Heart right ventricle (tissue), 16 donors: ENCODE measurements around the gene ARHGEF10L. TPM values are rescaled to one million over a fixed set of nuclear protein-coding genes. Genes with fewer than 3 reads are reported as not detected.

Source experiments
- ATAC-seq, 8 donors: fragments of 200-7000 bp; cut with Tn5 transposase; one replicate each; pipeline ENCODE4 v1.9.1; 2020; ENCODE audit warnings: mild to moderate bottlenecking in 8 of 8, moderate library complexity in 8 of 8, moderate number of reproducible peaks in 1 of 8
- DNase-seq, 2 donors: peaks; one replicate each; pipeline ENCODE4 v3.0.0-alpha.2; 2020
- H3K27ac ChIP-seq, 10 donors: fragments of 200-600 bp; sonication (generic) in 2 of 10; one replicate each; pipeline versions ENCODE4 v1.5.0 to v1.8.0; 2020 to 2022; ENCODE audit warnings: mild to moderate bottlenecking in 3 of 10
- H3K27me3 ChIP-seq, 7 donors: fragments of 200-600 bp; one replicate each; pipeline ENCODE4 v1.8.0; 2021 to 2022; ENCODE audit warnings: mild to moderate bottlenecking in 2 of 7
- H3K36me3 ChIP-seq, 9 donors: fragments of 200-600 bp; sonication (generic) in 1 of 9; one replicate each; pipeline versions ENCODE4 v1.5.0 to v1.8.0; 2020 to 2022; ENCODE audit warnings: mild to moderate bottlenecking in 2 of 9
- H3K4me1 ChIP-seq, 9 donors: fragments of 200-600 bp; sonication (generic) in 1 of 9; one replicate each; pipeline versions ENCODE4 v1.5.0 to v1.8.0; 2020 to 2022; ENCODE audit warnings: mild to moderate bottlenecking in 4 of 9
- H3K4me3 ChIP-seq, 10 donors: fragments of 200-600 bp; sonication (generic) in 2 of 10; one replicate each; pipeline versions ENCODE4 v1.5.0 to v1.8.0; 2020 to 2022; ENCODE audit warnings: mild to moderate bottlenecking in 7 of 10, moderate library complexity in 2 of 10
- H3K9me3 ChIP-seq, 11 donors: fragments of 200-600 bp in 10 of 11; sonication (generic) in 2 of 11; one replicate each; pipeline versions ENCODE4 v1.5.0 to v1.8.0; 2013 to 2022; ENCODE audit warnings: mild to moderate bottlenecking in 2 of 11, control low read depth in 1 of 11, moderate library complexity in 1 of 11
- WGBS, 2 donors: extraction: QIAGEN DNeasy Blood & Tissue Kit; methylation state at CpG; one replicate each; pipeline ENCODE4 v1.1.7; 2013; ENCODE audit warnings: inconsistent platforms in 1 of 2; 5-methylcytosine and 5-hydroxymethylcytosine counted together
- intact Hi-C, 10 donors: fragments of 100-400 bp; cut with DNase I; formaldehyde crosslinking; loops; one replicate each; pipeline versions ENCODE4 v1.11.1 to v1.14.2; 2022
- polyA plus RNA-seq, 2 donors: library from polyadenylated mRNA; stranded (reverse); fragments of 200-250 nt; gene quantifications; one replicate each; pipeline ENCODE4 v1.2.3, GENCODE V29; 2013
- total RNA-seq, 10 donors: library from RNA; stranded (reverse); fragmentation: NEBNext Ultra II Directional in 3 of 10; extraction: Animal tissue kit (Norgen Biotek cat#: 25700) in 3 of 10; gene quantifications; one replicate each; pipeline versions ENCODE4 v1.2.1 to v1.2.4, GENCODE V29; 2021 to 2023
- TF ChIP-seq, protein P1 (sequence below), 9 donors: fragments of 200-600 bp; sonication (generic) in 2 of 9; IDR thresholded peaks; one replicate each; pipeline versions ENCODE4 v1.5.0 to v1.8.0; 2021 to 2022; ENCODE audit warnings: antibody characterized with exemption in 9 of 9, mild to moderate bottlenecking in 5 of 9, moderate library complexity in 1 of 9
- donor health status: Arrhythmogenic right ventricular cardiomyopathy.
- donor health status: ischemic (EF 13 %, LVEDD 7.1; RV severe dilation, severe dysfunction).
- donor health status: healthy with polysubstance abuse.
- donor health status: DM: no; HTN: yes; CAD: no.
- donor health status: DM: no; HTN: no; CAD: no.
- donor health status: ischemic (EF 25% LVEDD 6.9; RV normal size, moderate dysfunction).
- donor health status: ischemic (EF 25% LVEDD 5.7; RV mildly dilated, moderate dysfunction).
- donor health status: healthy.
- donor health status: DM: yes; HTN: yes; CAD: no.
- donor health status: Ischemic cardiomyopathy.
- donor health status: ischemic (EF 35%, LVEDD 5.7; RV mildly dilated, moderate dysfunction).
- donor health status: nonischemic (EF 11% LVEDD 7.7; RV severe dilation, severe dysfunction).
- donor health status: DM: yes; HTN: yes; CAD: no.
- donor health status: PGD.
- donor health status: ischemic (EF 29% LVEDD 5.4; RV normal size, mild dysfunction).
- donor health status: nonischemic (EF 23%, LVEDD 6.1; RV moderate dilation, normal function).

The ARHGEF10L gene
- total and polyA plus RNA-seq, 12 donors, result 45.4 to 68.4 (median 50.6) TPM

DNA sequence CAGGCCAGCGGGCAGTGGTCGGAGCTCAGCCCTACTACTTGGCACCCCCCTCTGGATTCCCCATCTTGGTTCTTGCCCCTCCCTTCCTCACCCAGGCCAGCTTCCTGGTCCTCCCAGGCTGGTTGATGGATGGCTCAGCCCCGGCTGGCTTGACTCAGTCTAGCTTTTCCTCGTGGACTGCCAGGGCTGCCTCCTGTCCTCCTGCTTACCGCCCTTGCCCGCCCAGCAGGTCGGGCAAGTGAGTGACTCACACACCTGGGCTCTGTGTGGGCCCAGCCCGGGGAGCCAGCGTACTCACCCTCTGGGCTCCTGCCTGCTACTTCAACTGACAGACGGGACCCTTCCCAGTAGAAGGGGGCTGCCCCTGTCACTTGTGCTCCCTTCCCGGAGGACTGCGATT is 19.5 kb upstream of the ARHGEF10L start:
- ATAC-seq (peak in 1 of 8 donors; percentile 29), DNase-seq (no peak)
- intact Hi-C loops, result no loop called here
- Histone ChIP-seq H3K4me1 (no peaks in the 10 kb centered on the region), H3K27ac (no peak overlapping the region), H3K9me3 (no peaks in the 10 kb centered on the region), H3K27me3 (peaks cover 0 to 18% (median 3%) of the 10 kb centered on the region in 7 donors), H3K36me3 (no peaks in the 10 kb centered on the region), H3K4me3 (no peak overlapping the region)
- TF ChIP-seq, protein P1, sequence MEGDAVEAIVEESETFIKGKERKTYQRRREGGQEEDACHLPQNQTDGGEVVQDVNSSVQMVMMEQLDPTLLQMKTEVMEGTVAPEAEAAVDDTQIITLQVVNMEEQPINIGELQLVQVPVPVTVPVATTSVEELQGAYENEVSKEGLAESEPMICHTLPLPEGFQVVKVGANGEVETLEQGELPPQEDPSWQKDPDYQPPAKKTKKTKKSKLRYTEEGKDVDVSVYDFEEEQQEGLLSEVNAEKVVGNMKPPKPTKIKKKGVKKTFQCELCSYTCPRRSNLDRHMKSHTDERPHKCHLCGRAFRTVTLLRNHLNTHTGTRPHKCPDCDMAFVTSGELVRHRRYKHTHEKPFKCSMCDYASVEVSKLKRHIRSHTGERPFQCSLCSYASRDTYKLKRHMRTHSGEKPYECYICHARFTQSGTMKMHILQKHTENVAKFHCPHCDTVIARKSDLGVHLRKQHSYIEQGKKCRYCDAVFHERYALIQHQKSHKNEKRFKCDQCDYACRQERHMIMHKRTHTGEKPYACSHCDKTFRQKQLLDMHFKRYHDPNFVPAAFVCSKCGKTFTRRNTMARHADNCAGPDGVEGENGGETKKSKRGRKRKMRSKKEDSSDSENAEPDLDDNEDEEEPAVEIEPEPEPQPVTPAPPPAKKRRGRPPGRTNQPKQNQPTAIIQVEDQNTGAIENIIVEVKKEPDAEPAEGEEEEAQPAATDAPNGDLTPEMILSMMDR (IDR thresholded peaks at IDR 0.05), result no peak
- 67 to 68% methylated on average over 12 of the region's 12 CpGs for WGBS, 2 donors

DNA sequence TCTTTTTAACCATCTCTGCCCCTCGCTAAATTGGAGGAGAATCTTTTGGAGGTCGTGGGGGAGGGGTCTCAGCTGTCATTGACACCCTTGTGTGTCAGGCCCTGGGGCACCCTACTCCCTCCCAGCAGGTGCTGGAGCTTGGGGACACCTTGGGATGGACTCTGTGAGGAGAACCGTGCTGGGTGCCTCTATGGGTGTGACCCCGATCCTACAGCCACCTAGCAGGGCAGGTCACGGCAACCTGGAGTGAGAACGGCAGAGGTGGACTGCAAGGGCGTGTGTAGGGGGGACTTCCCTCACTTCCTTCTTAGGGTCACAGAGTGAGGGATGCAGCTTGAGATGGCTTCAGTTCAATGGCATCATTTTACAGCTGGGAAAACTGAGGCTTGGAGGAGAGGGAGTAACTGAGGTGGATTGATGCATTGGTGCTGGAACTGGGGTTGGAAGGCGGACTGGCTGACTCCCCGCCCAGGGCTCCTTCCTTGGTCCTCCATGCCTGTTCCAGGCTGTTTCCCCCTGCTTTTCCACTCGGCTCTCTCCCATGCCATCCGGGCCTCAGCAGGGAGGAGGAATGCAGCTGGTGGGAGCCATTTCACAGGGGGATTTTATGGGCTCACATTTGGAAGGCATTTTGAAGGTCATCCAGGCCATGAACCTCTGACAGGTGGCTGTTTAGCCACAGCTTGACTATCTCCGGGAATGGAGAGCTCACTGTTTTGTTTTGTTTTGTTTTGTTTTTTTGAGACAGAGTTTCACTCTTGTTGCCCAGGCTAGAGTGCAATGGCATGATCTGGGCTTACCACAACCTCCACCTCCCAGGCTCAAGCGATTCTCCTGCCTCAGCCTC is 18.8 kb upstream of the ARHGEF10L start:
- intact Hi-C loops, result no loop called here
- ATAC-seq, result no peak
- H3K27me3 ChIP-seq, result peaks cover 0 to 18% (median 3%) of the 10 kb centered on the region in 7 donors

DNA sequence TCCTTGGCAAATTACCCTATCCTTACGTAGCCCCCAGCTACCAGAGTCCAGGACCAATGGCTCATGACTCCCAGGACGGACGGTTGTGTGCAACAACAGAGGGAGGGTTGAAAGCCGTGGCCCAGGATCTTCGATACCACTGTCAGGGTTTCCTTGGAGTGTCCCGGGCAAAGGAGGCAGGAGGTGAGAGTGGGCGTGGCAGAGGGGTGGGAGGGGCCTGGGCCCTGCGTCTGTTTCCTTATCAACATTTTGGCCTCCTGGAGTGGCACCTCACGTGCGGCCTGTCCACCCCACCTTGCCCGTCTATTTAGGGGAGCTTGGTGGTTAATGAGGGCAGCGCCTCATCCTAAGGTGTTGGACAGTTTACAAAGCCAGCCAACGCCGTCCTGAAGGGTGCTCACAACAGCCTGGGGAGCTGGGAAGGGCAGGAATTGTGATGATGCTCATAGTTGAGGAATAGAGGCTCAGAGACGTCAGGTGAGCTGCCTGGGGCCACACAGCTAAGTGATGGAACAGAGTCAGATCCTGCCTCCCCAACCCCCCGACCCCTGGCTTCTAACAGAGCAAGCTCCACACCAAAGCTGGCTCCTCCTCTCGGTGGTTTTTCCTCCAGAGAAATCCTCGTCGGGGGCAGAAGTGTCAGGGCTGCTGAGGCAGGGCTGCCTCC is 17.4 kb upstream of the ARHGEF10L start:
- Histone ChIP-seq H3K27ac (no peak overlapping the region), H3K4me3 (no peak overlapping the region), H3K27me3 (peaks cover 0 to 6% (median 0%) of the 10 kb centered on the region in 7 donors), H3K9me3 (no peaks in the 10 kb centered on the region), H3K4me1 (peaks cover 0 to 5% (median 0%) of the 10 kb centered on the region in 9 donors), H3K36me3 (no peaks in the 10 kb centered on the region)
- intact Hi-C loops, result no loop called here
- TF ChIP-seq, protein P1 (IDR thresholded peaks at IDR 0.05), result no peak
- 63 to 65% methylated on average over 19 of the region's 19 CpGs for WGBS, 2 donors
- ATAC-seq (no peak), DNase-seq (no peak)

More for the DNA sequence above, 18.8 kb upstream of the ARHGEF10L start:
- H3K27ac ChIP-seq, result no peak overlapping the region
- TF ChIP-seq, protein P1 (IDR thresholded peaks at IDR 0.05), result no peak
- 71 to 77% methylated on average over 13 of the region's 13 CpGs for WGBS, 2 donors
- H3K36me3 ChIP-seq, result no peaks in the 10 kb centered on the region
- H3K4me3 ChIP-seq, result no peak overlapping the region
- H3K9me3 ChIP-seq, result no peaks in the 10 kb centered on the region
- no peaks in the 10 kb centered on the region for H3K4me1 ChIP-seq
- DNase-seq, result no peak

DNA sequence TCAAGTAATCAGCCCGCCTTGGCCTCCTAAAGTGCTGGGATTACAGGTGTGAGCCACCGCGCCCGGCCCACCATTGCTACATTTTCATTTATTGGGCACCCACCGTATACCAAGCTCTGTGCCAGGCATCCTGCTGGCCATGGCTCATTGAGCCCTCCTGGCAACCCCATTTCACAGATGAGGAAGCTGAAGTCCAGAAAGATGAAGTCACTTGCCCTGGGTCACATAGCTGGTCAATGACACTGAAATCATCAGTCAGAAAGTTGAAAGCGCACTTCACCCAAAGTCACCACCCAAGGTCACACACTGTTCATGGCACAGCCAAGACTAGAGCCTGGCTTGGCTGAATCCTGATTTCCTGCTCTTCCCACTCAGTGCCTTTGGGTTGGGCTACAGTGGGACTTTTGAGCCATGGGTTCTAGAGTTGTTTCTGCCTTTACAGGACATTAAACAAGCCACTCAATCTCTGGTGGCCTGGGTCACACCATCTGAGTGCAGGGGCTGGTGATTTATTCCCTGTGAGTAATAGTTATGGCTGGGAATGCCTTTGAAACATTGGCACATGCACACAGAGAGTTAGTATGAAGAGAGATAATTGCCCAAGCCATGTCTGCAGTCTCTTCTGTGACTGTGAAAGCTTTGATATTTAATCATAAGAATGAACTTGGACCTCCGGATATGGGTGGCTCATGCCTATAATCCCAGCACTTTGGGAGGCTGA is 16.0 kb upstream of the ARHGEF10L start:
- Histone ChIP-seq H3K4me3 (no peak overlapping the region), H3K4me1 (peaks cover 0 to 15% (median 0%) of the 10 kb centered on the region in 9 donors), H3K9me3 (no peaks in the 10 kb centered on the region), H3K27me3 (peaks cover 0 to 6% (median 0%) of the 10 kb centered on the region in 7 donors), H3K36me3 (no peaks in the 10 kb centered on the region), H3K27ac (no peak overlapping the region)
- intact Hi-C loops, result no loop called here
- ATAC-seq (no peak), DNase-seq (no peak)
- WGBS, 2 donors, result 83 to 89% methylated on average over 7 of the region's 7 CpGs
- TF ChIP-seq, protein P1 (IDR thresholded peaks at IDR 0.05), result no peak
